Body of pancreas (tissue), 4 donors: ENCODE results near the gene NRXN2.

ENCODE experiments used
- CTCF ChIP-seq, 7 experiments: fragments of 450-650 bp in 4 of 7; fragments of 200-600 bp in 3 of 7; sonication (generic) in 3 of 7; IDR thresholded peaks; one replicate each; pipeline ENCODE4 v1.5.1; 2016 to 2019; ENCODE audit warnings: antibody characterized with exemption in 7 of 7
- POLR2A ChIP-seq, 3 donors: fragments of 450-650 bp; IDR thresholded peaks; one replicate each; pipeline ENCODE4 v1.6.1; 2016; ENCODE audit warnings: antibody characterized with exemption in 3 of 3, mild to moderate bottlenecking in 2 of 3

GRCh38 chr11:64649291-64649697, 73.7 kb downstream of the NRXN2 start:
- TF ChIP-seq POLR2A (IDR thresholded peaks at IDR 0.05) (no peak), CTCF (IDR thresholded peaks at IDR 0.05) (peak in 5 of 7 experiments; percentile 24 to 50 (median 45))
